Inferior parietal cortex (tissue), 1 donor: Measurements from ENCODE around the gene PRR23A.

ENCODE experiments used
- DNase-seq: peaks from one replicate; pipeline ENCODE4 v3.0.0-alpha.2; 2016; ENCODE audit errors: extremely low spot score

Gene PRR23A

DNA sequence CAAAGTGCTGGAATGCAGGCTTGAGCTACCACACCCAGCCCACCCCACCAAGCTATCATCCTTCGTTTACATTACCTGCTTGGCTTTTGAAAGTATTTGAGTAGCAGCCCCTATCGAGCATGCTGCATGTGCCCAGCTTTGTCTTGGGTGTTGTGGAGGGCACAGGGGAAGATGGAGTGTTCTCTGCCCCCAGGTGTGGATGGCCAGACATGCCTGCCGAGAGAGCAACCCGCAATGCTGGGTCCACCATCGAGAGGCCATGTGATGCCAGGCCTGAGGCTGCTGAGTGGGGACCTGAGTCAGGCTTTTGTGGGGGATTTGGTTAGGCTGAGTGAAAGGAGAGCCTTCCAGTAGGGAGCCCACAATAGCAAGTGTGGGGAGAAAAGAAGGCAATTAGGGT, 33.1 kb downstream of the PRR23A start:
- no peak for DNase-seq

DNA sequence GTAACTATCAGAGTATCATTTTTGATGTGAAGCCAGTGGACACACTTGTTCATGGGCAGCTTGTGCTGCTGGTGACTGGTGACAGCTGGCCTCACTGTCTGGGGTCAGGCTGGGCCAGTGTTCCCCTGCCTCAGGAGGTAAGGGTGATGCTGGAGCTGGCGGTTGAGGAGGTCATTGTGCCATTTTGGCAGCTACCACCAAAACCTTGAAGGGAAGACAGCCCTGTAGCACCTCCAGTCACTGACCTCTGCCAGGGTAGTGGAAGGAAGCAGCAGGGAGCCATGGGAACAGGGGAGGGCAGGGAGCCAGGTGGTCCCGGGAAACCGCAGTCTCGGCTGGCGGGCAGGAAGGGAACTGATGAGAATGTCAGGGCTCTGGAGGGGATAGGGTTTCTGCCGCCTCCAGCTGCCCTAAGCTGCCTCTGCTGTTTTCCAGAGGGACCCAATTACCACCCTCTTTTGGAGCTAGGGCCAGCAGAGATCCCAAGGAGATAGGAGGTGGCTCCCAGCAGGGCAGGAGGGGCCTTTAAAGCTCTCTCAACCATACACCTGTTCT, 34.2 kb downstream of the PRR23A start:
- DNase-seq, result no peak

DNA sequence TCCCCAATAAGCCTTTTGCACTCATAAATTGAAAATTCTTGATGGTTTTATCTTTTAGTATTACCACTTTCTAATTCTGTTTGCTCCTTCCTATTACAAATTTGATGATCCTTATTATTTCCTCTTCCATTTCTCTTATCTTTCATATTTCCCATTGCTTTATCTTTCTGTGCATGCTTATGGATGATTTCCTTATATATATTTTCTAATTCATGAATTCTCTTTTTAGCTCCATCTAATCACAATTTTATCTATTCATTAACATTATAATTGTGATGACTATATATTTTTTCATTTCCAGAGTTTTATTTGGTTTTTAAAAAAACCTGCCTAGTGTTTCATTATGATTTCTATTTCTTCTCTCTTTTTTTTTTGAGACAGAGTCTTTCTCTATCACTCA, 41.1 kb downstream of the PRR23A start:
- DNase-seq, result no peak

DNA sequence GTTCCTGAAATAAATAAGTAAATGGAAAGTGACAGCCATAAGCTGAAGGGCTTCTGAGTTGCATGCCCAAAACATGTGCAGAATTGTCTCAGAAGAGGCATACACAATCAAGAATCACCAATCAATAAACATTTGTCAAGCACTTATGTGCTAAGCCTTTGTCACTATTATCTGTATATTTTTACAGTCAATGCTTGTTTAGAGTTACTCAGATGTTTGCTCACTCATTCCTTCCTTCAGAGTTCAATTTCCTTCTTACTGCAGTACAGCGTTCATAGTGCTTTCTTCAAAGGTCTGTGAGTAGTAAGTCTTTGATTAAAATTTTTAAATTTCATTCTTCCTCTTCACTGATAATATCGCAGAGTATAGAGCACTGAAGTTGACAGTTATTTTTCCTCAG, 41.8 kb downstream of the PRR23A start:
- DNase-seq, result no peak

DNA sequence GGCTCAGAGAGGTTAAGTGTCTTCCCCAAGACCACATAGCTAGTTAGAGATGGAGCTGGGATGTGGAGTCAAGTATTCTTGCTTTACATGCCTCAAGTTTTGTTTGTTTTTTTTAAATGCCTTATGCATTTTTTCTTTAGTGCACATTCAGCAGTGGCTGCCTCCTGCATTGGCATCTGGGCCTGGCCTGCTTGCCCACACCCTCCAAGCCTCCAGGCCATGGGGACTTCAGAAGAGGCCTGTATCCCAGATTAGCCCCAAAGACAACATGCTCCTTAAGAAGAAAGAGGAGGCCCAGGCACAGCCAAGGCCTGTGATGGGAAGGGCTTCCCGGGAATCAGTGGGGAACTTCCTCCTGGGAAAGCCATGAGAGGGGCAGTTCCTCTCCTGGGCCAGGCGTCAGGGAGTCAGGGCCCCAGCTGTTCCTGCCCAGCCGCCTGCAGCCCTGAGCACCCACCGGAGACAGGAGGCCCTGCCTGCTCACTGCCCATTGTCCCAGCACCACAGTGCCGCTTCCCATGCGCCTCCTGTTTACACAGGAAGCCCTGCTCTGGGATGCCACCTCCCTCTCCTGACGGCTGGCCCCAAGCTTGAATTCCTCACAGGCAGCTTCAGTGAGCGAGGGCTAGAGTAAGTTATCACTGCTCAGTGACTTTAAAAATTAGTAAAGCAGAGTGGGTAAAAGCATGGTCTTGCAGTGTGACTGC, 43.1 kb downstream of the PRR23A start:
- DNase-seq, result no peak

DNA sequence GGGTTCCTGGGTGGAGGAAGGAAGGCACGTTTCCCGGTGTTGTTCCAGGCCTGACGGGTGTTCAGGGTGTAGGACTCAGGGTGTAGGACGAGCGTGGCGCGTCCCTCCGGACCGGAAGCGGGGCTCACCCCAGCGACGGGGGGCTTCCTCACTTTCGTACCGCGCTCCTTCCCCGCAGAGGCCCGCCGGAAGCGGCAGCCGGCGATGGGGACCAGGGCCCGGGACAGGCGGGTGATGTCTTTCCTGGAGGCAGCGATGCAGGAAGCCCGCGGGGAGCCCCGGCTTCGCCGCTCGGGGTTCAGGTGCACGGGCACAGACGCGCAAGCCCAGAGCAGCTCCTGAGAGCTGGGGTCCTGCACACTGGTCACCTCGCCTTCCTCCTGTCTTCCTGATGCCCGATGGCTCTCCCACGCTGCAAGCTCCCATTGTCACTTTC, 45.6 kb downstream of the PRR23A start:
- DNase-seq, result no peak
